Measurements from ENCODE around the gene CAMTA1.
A peak's percentile ranks its signal among the peaks of the same experiment; 100 is the strongest.

DNA sequence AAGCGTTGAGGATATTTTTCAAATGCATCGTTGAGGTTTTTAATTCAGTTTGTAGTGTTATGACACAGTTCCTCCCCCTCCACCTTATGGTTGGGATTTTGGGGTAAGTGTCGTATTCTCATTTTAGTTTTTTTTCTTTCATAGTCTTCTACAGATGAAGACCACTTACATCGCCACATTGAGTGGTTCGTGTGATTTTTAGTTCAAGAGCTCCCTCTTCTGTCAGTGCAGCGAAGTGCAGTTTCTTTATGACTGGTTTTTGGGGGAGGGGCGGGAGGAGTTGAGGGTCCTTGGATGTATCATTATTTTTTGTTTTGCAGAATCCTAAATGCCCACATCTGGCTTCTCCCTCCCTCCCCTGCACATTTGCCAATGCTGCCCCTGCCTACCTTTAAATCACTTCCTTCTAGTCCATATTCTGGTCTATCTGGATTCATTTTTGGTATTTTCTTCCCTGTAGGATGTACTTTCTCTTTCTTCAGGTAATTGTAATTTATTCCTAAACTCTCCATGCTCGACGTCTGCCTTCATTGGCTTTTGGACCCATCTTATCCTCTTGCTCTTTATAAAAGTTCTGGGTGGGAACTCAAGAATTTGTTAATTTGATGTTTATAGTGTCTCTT, 433.1 kb downstream of the CAMTA1 start:
- no peak for TF ChIP-seq EZH2 (IDR thresholded peaks at IDR 0.05; ENCODE audit: insufficient read depth, low read length)
- TF ChIP-seq, protein P1, sequence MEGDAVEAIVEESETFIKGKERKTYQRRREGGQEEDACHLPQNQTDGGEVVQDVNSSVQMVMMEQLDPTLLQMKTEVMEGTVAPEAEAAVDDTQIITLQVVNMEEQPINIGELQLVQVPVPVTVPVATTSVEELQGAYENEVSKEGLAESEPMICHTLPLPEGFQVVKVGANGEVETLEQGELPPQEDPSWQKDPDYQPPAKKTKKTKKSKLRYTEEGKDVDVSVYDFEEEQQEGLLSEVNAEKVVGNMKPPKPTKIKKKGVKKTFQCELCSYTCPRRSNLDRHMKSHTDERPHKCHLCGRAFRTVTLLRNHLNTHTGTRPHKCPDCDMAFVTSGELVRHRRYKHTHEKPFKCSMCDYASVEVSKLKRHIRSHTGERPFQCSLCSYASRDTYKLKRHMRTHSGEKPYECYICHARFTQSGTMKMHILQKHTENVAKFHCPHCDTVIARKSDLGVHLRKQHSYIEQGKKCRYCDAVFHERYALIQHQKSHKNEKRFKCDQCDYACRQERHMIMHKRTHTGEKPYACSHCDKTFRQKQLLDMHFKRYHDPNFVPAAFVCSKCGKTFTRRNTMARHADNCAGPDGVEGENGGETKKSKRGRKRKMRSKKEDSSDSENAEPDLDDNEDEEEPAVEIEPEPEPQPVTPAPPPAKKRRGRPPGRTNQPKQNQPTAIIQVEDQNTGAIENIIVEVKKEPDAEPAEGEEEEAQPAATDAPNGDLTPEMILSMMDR (IDR thresholded peaks at IDR 0.05; ENCODE audit: insufficient read depth, low read depth, low read length), result peak; percentile 66

Measured in astrocyte (in vitro differentiated cells and primary cell).